ENCODE data around the gene GINM1.

The GINM1 gene

GRCh38 chr6:149600508-149600907 lies 34.3 kb downstream of the GINM1 start:
- no peak for DNase-seq

DNA sequence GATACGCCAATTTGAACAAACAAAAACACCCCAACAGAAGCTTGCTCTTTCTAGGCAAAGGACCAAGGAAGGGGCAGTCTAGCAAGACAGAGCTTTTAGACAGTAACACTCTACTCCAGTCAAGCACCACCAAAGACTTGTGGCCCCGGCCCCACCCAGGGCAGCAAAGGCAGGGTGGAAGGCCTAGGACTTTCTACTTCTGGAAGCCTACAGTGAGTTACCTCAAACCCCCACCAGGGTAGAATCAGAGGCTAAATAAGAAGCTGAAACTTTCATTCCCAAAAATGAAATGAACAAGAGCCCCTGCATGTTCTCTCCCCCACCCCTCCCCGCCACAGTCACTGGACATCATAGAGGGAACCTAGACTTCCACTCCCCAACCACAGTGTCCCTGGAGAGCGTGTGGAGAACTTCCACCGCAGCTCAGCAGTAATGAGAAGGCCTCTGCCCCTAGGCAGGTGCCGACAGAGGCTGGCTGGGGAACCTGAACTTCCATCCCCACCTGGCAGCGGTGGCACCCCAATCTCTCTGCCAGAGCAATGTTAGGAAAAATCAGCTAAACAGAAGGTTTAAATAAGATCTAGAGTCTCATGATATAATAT lies 42.3 kb downstream of the GINM1 start:
- no peak for DNase-seq

GRCh38 chr6:149614337-149614736 lies 48.2 kb downstream of the GINM1 start:
- DNase-seq, result no peak

DNA sequence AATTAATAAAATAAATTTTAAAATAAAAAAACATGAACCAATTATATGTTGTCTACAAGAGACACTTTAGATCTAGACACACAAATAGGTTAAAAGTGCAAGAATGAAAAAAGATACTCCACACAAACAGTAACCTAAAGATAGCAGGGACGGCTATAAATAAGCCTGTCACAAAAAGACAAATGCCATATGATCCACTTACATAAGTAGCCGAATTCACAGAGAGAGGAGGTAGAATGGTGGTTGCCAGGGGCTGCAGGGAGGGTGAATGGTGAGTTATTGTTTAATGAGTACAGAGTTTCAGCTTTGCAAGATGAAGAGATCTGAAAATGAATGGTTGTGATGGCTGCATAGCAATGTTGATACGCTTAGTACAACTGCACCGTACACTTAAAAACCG lies 49.6 kb downstream of the GINM1 start:
- no peak for DNase-seq

- no peak for DNase-seq
Observed at GRCh38 chr6:149627672-149628071, 61.5 kb downstream of the GINM1 start.

DNA sequence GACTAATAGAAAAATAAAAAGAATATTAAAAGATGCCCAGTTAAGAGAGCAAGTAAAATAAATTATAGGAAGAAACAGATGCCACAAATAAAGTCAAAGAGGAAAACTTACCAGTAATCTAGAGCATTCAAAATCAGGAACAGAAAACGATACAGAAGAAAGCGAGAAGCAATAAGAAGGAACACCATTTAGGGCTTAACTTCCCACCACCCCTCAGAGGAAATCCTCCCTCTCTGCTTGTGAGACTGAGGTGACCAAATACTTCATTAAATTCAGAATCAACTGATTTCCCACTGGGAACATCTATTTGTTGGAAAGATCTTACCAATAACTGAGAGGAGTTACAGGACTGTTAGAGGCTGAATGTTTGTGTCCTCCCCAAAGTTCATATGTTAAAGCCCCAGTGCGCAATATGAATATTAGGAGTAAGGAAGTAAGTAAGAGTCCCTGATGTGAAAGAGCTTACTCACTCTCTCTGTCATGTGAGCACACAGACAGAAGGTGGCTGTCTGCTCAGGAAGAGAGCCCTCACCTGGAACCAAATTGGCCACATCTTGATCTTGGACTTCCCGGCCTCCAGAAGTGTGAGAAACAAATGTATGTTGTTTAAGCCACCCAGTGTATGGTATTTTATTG lies 62.8 kb downstream of the GINM1 start:
- DNase-seq, result no peak

GRCh38 chr6:149634315-149634714 lies 68.1 kb downstream of the GINM1 start:
- no peak for DNase-seq

DNA sequence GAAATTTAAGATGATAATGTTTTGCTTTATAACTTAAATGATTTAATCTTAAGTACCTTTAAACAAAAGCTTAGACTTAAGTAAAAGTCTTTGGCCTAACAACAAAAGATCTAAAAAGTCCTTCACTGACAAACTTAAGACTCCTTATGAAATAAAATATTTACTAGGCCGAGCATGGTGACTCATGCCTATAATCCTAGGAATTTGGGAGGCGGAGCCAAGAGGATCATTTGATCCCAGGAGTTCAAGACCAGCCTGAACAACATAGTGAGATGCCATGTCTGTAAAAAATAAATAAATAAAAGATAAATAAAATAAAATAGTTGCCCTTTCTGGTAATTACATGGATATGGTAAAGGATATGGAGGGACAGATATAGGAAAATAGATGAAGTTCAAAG lies 69.9 kb downstream of the GINM1 start:
- DNase-seq, result no peak

All from GDM1 (cell line).